ENCODE measurements around the gene TNRC6B. TPM values are rescaled to one million over a fixed set of nuclear protein-coding genes. Genes with fewer than 3 reads are reported as not detected.

The TNRC6B gene
- total RNA-seq, 1 donor from 2014 or later = 51.2 TPM

DNA sequence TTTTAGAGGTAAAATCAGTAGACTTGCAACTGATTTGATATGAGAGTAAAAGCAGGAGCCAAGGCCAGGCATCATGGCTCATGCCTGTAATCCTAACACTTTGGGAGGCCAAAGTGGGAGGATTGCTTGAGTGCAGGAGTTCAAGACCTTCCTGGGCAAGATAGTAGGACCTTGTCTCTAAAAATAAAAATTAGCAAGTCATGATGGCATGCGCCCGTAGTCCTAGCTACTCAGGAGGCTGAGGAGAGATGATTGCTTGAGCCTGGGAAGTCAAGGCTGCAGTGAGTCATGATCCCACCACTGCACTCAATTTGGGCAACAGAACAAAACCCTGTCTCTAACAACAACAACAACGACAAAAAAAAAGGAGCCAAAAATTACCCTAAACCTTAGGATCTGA lies 206.2 kb downstream of the TNRC6B start:
- Mint-ChIP-seq H3K27me3 (ENCODE audit: low read depth, unreplicated experiment) (no peaks in the 10 kb centered on the region), H3K9me3 (ENCODE audit: unreplicated experiment) (no peaks in the 10 kb centered on the region), H3K4me1 (ENCODE audit: low read depth, unreplicated experiment) (peaks cover 25% of the 10 kb centered on the region), H3K4me3 (ENCODE audit: unreplicated experiment) (peak overlapping the region; percentile 3), H3K36me3 (ENCODE audit: low read depth, unreplicated experiment) (peaks cover 8% of the 10 kb centered on the region), H3K27ac (ENCODE audit: unreplicated experiment) (peak overlapping the region; percentile 91)
- DNase-seq (ENCODE audit: low read depth) (peak; percentile 73), FAIRE-seq (peak; percentile 45)
- Histone ChIP-seq H3K4me2 (ENCODE audit: low read length) (peak overlapping the region; percentile 33), H3K9ac (ENCODE audit: low read length) (no peak overlapping the region), H2AFZ (ENCODE audit: low read depth, low read length) (no peak overlapping the region), H3K4me1 (ENCODE audit: insufficient read depth, low read length) (peaks cover 10% of the 10 kb centered on the region), H4K20me1 (ENCODE audit: insufficient read depth, low read length) (peaks cover 78% of the 10 kb centered on the region), H3K27ac (ENCODE audit: low read depth, low read length) (peak overlapping the region; percentile 46), H3K4me3 (ENCODE audit: insufficient read depth, low read depth, low read length) (no peak overlapping the region), H3K79me2 (ENCODE audit: insufficient read depth, low read length) (peaks cover 82% of the 10 kb centered on the region), H3K27me3 (ENCODE audit: insufficient read depth, low read length) (no peaks in the 10 kb centered on the region), H3K9me3 (ENCODE audit: insufficient read depth, low read depth, low read length) (no peaks in the 10 kb centered on the region), H3K36me3 (ENCODE audit: insufficient read depth, low read length) (no peaks in the 10 kb centered on the region)
- TF ChIP-seq CTCF (IDR thresholded peaks at IDR 0.05; ENCODE audit: insufficient read depth, low read depth, low read length) (no peak), EZH2 (IDR thresholded peaks at IDR 0.05; ENCODE audit: insufficient read depth, low read length) (no peak)

DNA sequence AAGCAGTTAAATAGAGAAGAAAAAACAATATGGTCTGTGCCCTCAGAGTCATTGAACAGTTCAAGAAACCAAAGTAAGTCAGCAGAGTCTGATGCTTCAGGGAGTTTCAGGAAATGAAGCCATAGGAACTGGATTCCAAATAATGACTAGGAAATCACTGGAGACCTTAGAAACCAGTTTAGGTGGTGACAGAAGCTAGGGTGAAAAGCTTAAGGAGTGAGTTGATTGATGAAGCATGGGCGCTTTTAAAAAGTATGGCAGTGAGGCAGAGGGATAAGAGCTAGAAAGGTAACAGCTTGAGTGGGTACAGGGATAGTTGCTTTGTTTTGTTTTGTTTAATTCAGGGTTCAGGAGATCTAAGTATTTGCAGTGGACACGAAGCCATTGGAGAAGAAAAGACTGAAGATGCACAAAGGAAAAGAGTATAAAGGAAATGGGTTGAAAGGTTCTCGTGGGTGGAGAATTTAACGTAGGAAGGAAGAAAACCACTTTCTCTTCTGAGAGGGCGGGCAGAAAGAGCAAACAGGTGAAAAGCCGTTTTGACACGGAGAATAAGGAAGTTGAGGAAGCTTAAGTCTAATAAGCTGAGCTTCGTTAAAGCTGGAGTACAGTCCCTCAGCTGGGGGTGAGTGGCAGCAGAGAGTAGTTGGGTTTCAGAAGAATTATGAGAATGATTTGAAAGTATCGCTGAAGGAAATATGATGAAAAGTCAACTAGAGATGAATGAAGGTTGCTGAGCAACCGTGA lies 207.5 kb downstream of the TNRC6B start:
- peaks cover 25% of the 10 kb centered on the region for H3K4me1 Mint-ChIP-seq (ENCODE audit: low read depth, unreplicated experiment)
- H3K27ac Mint-ChIP-seq (ENCODE audit: unreplicated experiment) = peak overlapping the region; percentile 51
- Histone ChIP-seq H4K20me1 (ENCODE audit: insufficient read depth, low read length) (peaks cover 72% of the 10 kb centered on the region), H3K9me3 (ENCODE audit: insufficient read depth, low read depth, low read length) (no peaks in the 10 kb centered on the region), H3K9ac (ENCODE audit: low read length) (no peak overlapping the region), H3K27ac (ENCODE audit: low read depth, low read length) (no peak overlapping the region), H3K4me1 (ENCODE audit: insufficient read depth, low read length) (peaks cover 10% of the 10 kb centered on the region), H3K79me2 (ENCODE audit: insufficient read depth, low read length) (peaks cover 74% of the 10 kb centered on the region), H3K36me3 (ENCODE audit: insufficient read depth, low read length) (no peaks in the 10 kb centered on the region), H3K4me3 (ENCODE audit: insufficient read depth, low read depth, low read length) (no peak overlapping the region), H2AFZ (ENCODE audit: low read depth, low read length) (no peak overlapping the region), H3K4me2 (ENCODE audit: low read length) (no peak overlapping the region), H3K27me3 (ENCODE audit: insufficient read depth, low read length) (no peaks in the 10 kb centered on the region)
- H3K36me3 Mint-ChIP-seq (ENCODE audit: low read depth, unreplicated experiment) = peaks cover 6% of the 10 kb centered on the region
- DNase-seq (ENCODE audit: low read depth) (no peak), FAIRE-seq (no peak)
- TF ChIP-seq CTCF (IDR thresholded peaks at IDR 0.05; ENCODE audit: insufficient read depth, low read depth, low read length) (no peak), EZH2 (IDR thresholded peaks at IDR 0.05; ENCODE audit: insufficient read depth, low read length) (no peak)
- no peaks in the 10 kb centered on the region for H3K27me3 Mint-ChIP-seq (ENCODE audit: low read depth, unreplicated experiment)
- no peak overlapping the region for H3K4me3 Mint-ChIP-seq (ENCODE audit: unreplicated experiment)
- H3K9me3 Mint-ChIP-seq (ENCODE audit: unreplicated experiment) = no peaks in the 10 kb centered on the region

Other genes starting within 250 kb of the TNRC6B start
- gene TMA7B, start 217.5 kb upstream of the TNRC6B start, total RNA-seq = not detected in 2 replicates
- gene FAM83F, start 183.0 kb upstream of the TNRC6B start, total RNA-seq = 0.79 and 0.82 TPM in 2 replicates
- 70.1 and 83.4 TPM in 2 replicates for gene ADSL, start 168.6 kb downstream of the TNRC6B start, total RNA-seq
- gene SGSM3, start 192.7 kb downstream of the TNRC6B start, total RNA-seq = 69.5 and 70.9 TPM in 2 replicates

Measured in astrocyte (in vitro differentiated cells and primary cell).